Right hindlimb (tissue), 1 donor: ENCODE measurements around the gene MAX.
A peak's percentile ranks its signal among the peaks of the same experiment; 100 is the strongest.
"Not testable (repeated sequence)": the region's sequence is repeated elsewhere in the genome, so short reads cannot be mapped to it uniquely, and the experiment has no call there.

Experiments
- DNase-seq: peaks from one replicate; pipeline ENCODE4 v3.0.0-alpha.2; 2018

MAX gene

GRCh38 chr14:65103150-65103760 lies 938 bp upstream of the MAX start:
- no peak for DNase-seq

GRCh38 chr14:65101631-65102440 lies 481 bp downstream of the MAX start:
- DNase-seq = peak; percentile 63

- DNase-seq = no peak
Measured at GRCh38 chr14:65100922-65101541, 1.3 kb downstream of the MAX start.

- no peak for DNase-seq
Measured at GRCh38 chr14:65098586-65098985, 3.7 kb downstream of the MAX start.

GRCh38 chr14:65096323-65097089 lies 5.8 kb downstream of the MAX start:
- DNase-seq = peak; percentile 37

GRCh38 chr14:65095633-65096205 lies 6.6 kb downstream of the MAX start:
- peak; percentile 91 for DNase-seq

- no peak for DNase-seq
Measured at GRCh38 chr14:65092349-65092748, 10.0 kb downstream of the MAX start.

- not testable (repeated sequence) for DNase-seq
Measured at GRCh38 chr14:65087835-65088234, 14.5 kb downstream of the MAX start.

GRCh38 chr14:65086686-65087085 lies 15.6 kb downstream of the MAX start:
- DNase-seq = not testable (repeated sequence)

GRCh38 chr14:65084554-65085505 lies 17.5 kb downstream of the MAX start:
- no peak for DNase-seq

GRCh38 chr14:65082930-65083329 lies 19.4 kb downstream of the MAX start:
- no peak for DNase-seq

- DNase-seq = no peak
Measured at GRCh38 chr14:65080960-65081747, 21.2 kb downstream of the MAX start.

GRCh38 chr14:65079768-65080167 lies 22.5 kb downstream of the MAX start:
- DNase-seq = no peak

- DNase-seq = no peak
Measured at GRCh38 chr14:65079201-65079600, 23.1 kb downstream of the MAX start.

GRCh38 chr14:65077318-65077717 lies 25.0 kb downstream of the MAX start:
- no peak for DNase-seq

GRCh38 chr14:65075628-65076325 lies 26.5 kb downstream of the MAX start:
- no peak for DNase-seq

GRCh38 chr14:65074449-65075150 lies 27.7 kb downstream of the MAX start:
- no peak for DNase-seq

GRCh38 chr14:65073605-65074201 lies 28.6 kb downstream of the MAX start:
- DNase-seq = no peak

GRCh38 chr14:65072937-65073336 lies 29.4 kb downstream of the MAX start:
- no peak for DNase-seq
